Measurements from ENCODE around the gene NPLOC4.

NPLOC4 gene

GRCh38 chr17:81546906-81547613, 89.9 kb downstream of the NPLOC4 start:
- Histone ChIP-seq H3K4me1 (ENCODE audit: control insufficient read depth, insufficient read depth, low read length) (no peaks in the 10 kb centered on the region), H3K27me3 (ENCODE audit: control insufficient read depth, insufficient read depth, low read length) (no peaks in the 10 kb centered on the region), H3K36me3 (ENCODE audit: control insufficient read depth, insufficient read depth, low read length) (peaks cover 66% of the 10 kb centered on the region), H3K9me3 (ENCODE audit: control insufficient read depth, insufficient read depth, low read length) (no peaks in the 10 kb centered on the region), H3K9ac (ENCODE audit: low read depth, low read length) (no peak overlapping the region), H3K4me3 (ENCODE audit: low read depth, low read length) (no peak overlapping the region)

DNA sequence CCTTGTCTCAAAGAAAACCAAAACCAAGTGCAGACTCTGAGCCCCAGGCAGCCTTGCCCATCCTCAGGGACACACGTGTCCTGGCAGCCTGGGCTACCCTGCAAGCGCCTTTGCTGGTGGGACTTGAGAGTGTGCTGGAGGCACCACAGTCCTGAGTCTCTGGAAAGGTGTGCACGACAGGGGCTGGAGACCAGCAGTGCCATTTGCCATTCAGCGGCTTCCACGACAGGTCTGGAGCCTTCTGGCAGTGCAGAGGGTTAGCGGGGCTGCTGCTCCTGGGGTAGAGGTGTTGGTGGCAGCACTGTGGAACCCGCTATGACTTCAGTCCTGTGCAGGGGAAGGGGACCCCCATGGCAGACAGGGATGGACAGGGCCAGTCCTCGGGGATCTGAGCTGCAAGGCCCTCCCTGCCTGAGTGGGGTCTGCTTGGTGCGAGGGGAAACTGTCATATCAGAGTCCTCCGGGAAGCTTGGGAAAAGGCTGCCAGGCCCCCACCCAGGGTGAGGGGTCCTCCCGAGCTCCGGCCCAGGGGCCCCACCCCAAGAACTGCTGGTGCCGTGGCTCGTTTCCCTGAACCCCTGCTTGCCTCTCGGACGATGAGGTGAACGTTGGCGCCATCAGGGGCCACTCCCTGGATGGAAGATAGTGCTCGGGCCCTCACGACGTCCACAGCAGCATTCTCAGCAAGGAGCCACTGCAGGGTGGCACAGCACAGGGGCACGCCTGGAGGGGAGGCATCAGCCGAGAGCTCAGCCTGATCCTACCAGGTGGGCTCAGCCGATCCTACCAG, 91.6 kb downstream of the NPLOC4 start:
- peaks cover 62% of the 10 kb centered on the region for H3K36me3 ChIP-seq (ENCODE audit: control insufficient read depth, insufficient read depth, low read length)
- H3K27me3 ChIP-seq (ENCODE audit: control insufficient read depth, insufficient read depth, low read length) = no peaks in the 10 kb centered on the region
- no peak overlapping the region for H3K4me3 ChIP-seq (ENCODE audit: low read depth, low read length)
- no peaks in the 10 kb centered on the region for H3K9me3 ChIP-seq (ENCODE audit: control insufficient read depth, insufficient read depth, low read length)
- no peak overlapping the region for H3K9ac ChIP-seq (ENCODE audit: low read depth, low read length)
- H3K4me1 ChIP-seq (ENCODE audit: control insufficient read depth, insufficient read depth, low read length) = no peaks in the 10 kb centered on the region

- H3K4me3 ChIP-seq (ENCODE audit: low read depth, low read length) = no peak overlapping the region
- no peaks in the 10 kb centered on the region for H3K27me3 ChIP-seq (ENCODE audit: control insufficient read depth, insufficient read depth, low read length)
- peaks cover 60% of the 10 kb centered on the region for H3K36me3 ChIP-seq (ENCODE audit: control insufficient read depth, insufficient read depth, low read length)
- no peak overlapping the region for H3K9ac ChIP-seq (ENCODE audit: low read depth, low read length)
- H3K9me3 ChIP-seq (ENCODE audit: control insufficient read depth, insufficient read depth, low read length) = no peaks in the 10 kb centered on the region
- no peaks in the 10 kb centered on the region for H3K4me1 ChIP-seq (ENCODE audit: control insufficient read depth, insufficient read depth, low read length)
Measured at GRCh38 chr17:81544281-81544974, 92.5 kb downstream of the NPLOC4 start.

GRCh38 chr17:81543756-81544155, 93.2 kb downstream of the NPLOC4 start:
- Histone ChIP-seq H3K9me3 (ENCODE audit: control insufficient read depth, insufficient read depth, low read length) (no peaks in the 10 kb centered on the region), H3K4me3 (ENCODE audit: low read depth, low read length) (no peak overlapping the region), H3K27me3 (ENCODE audit: control insufficient read depth, insufficient read depth, low read length) (no peaks in the 10 kb centered on the region), H3K4me1 (ENCODE audit: control insufficient read depth, insufficient read depth, low read length) (no peaks in the 10 kb centered on the region), H3K36me3 (ENCODE audit: control insufficient read depth, insufficient read depth, low read length) (peaks cover 54% of the 10 kb centered on the region), H3K9ac (ENCODE audit: low read depth, low read length) (no peak overlapping the region)

- H3K4me3 ChIP-seq (ENCODE audit: low read depth, low read length) = no peak overlapping the region
- no peak overlapping the region for H3K9ac ChIP-seq (ENCODE audit: low read depth, low read length)
- peaks cover 54% of the 10 kb centered on the region for H3K36me3 ChIP-seq (ENCODE audit: control insufficient read depth, insufficient read depth, low read length)
- no peaks in the 10 kb centered on the region for H3K9me3 ChIP-seq (ENCODE audit: control insufficient read depth, insufficient read depth, low read length)
- no peaks in the 10 kb centered on the region for H3K27me3 ChIP-seq (ENCODE audit: control insufficient read depth, insufficient read depth, low read length)
- H3K4me1 ChIP-seq (ENCODE audit: control insufficient read depth, insufficient read depth, low read length) = no peaks in the 10 kb centered on the region
Measured at GRCh38 chr17:81543339-81543675, 93.6 kb downstream of the NPLOC4 start.

DNA sequence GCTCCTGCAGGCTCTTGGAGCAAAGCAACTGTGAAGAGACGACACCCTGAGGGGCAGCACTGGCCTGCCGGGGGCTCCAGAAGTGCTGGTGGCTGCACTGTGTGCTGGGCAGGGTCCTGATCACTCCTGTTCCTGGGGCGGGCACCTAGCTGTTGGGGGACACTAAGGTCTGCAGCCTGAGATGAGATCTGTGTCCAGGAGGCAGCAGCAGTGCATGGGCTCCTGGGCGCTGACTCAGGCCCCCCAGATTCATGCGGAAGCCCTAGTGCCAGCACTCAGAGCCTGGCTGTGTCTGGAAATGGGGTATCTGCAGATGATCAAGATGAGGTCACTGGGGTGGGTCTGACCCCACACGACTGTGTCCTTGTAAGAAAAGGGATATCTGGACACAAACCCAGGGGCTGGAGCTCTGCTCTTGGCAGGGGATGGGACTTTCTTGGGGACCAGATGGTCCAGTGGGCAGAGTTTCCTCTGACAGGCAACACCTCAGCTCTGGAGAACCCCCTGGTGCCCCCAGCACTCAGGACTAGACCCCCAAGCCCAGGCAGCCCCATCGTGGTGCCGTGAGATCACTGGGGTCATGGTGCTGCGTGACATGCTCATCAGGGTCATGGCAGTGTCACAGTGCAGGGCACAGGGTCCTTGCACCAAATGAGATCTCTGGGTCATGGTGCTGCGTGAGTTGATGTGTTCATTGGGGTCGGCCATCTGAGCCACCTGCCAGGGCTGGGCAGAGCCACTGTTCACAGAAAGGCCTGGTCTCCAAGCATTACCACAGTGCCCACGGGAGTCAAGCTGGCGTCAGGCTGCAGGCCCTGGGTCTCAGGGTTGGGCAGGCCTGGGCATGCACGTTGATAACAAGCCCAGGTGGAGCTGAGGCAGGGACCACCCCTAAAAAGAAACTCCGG, 94.2 kb downstream of the NPLOC4 start:
- no peak overlapping the region for H3K9ac ChIP-seq (ENCODE audit: low read depth, low read length)
- H3K4me3 ChIP-seq (ENCODE audit: low read depth, low read length) = no peak overlapping the region
- H3K27me3 ChIP-seq (ENCODE audit: control insufficient read depth, insufficient read depth, low read length) = no peaks in the 10 kb centered on the region
- no peaks in the 10 kb centered on the region for H3K9me3 ChIP-seq (ENCODE audit: control insufficient read depth, insufficient read depth, low read length)
- H3K36me3 ChIP-seq (ENCODE audit: control insufficient read depth, insufficient read depth, low read length) = peaks cover 50% of the 10 kb centered on the region
- H3K4me1 ChIP-seq (ENCODE audit: control insufficient read depth, insufficient read depth, low read length) = no peaks in the 10 kb centered on the region

GRCh38 chr17:81541123-81541522, 95.8 kb downstream of the NPLOC4 start:
- H3K9ac ChIP-seq (ENCODE audit: low read depth, low read length) = no peak overlapping the region
- H3K27me3 ChIP-seq (ENCODE audit: control insufficient read depth, insufficient read depth, low read length) = peaks cover 2% of the 10 kb centered on the region
- peaks cover 35% of the 10 kb centered on the region for H3K36me3 ChIP-seq (ENCODE audit: control insufficient read depth, insufficient read depth, low read length)
- no peak overlapping the region for H3K4me3 ChIP-seq (ENCODE audit: low read depth, low read length)
- H3K4me1 ChIP-seq (ENCODE audit: control insufficient read depth, insufficient read depth, low read length) = no peaks in the 10 kb centered on the region
- no peaks in the 10 kb centered on the region for H3K9me3 ChIP-seq (ENCODE audit: control insufficient read depth, insufficient read depth, low read length)

GRCh38 chr17:81540676-81541027, 96.3 kb downstream of the NPLOC4 start:
- no peak overlapping the region for H3K9ac ChIP-seq (ENCODE audit: low read depth, low read length)
- peaks cover 2% of the 10 kb centered on the region for H3K27me3 ChIP-seq (ENCODE audit: control insufficient read depth, insufficient read depth, low read length)
- H3K4me3 ChIP-seq (ENCODE audit: low read depth, low read length) = no peak overlapping the region
- peaks cover 31% of the 10 kb centered on the region for H3K36me3 ChIP-seq (ENCODE audit: control insufficient read depth, insufficient read depth, low read length)
- H3K9me3 ChIP-seq (ENCODE audit: control insufficient read depth, insufficient read depth, low read length) = no peaks in the 10 kb centered on the region
- no peaks in the 10 kb centered on the region for H3K4me1 ChIP-seq (ENCODE audit: control insufficient read depth, insufficient read depth, low read length)

- Histone ChIP-seq H3K36me3 (ENCODE audit: control insufficient read depth, insufficient read depth, low read length) (peaks cover 25% of the 10 kb centered on the region), H3K9ac (ENCODE audit: low read depth, low read length) (no peak overlapping the region), H3K9me3 (ENCODE audit: control insufficient read depth, insufficient read depth, low read length) (no peaks in the 10 kb centered on the region), H3K27me3 (ENCODE audit: control insufficient read depth, insufficient read depth, low read length) (peaks cover 2% of the 10 kb centered on the region), H3K4me3 (ENCODE audit: low read depth, low read length) (no peak overlapping the region), H3K4me1 (ENCODE audit: control insufficient read depth, insufficient read depth, low read length) (no peaks in the 10 kb centered on the region)
Measured at GRCh38 chr17:81539961-81540675, 96.8 kb downstream of the NPLOC4 start.

DNA sequence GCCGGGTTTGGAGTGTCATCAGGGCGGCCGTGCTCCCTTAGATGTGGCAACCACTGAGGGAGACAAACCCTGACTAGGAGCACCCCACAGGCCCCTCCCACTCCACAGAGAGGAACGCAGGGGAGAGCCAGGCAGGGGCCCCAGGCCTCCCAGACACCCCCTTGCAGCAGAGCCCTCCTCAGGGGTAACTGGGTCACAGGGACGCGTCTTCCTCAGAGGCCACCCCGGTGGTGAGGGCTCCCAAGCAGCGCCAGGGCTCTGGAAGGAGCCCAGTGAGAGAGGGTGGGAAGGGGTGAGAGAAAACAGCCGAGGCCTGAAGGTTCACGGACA, 97.4 kb downstream of the NPLOC4 start:
- H3K9ac ChIP-seq (ENCODE audit: low read depth, low read length) = no peak overlapping the region
- peaks cover 20% of the 10 kb centered on the region for H3K36me3 ChIP-seq (ENCODE audit: control insufficient read depth, insufficient read depth, low read length)
- H3K9me3 ChIP-seq (ENCODE audit: control insufficient read depth, insufficient read depth, low read length) = no peaks in the 10 kb centered on the region
- no peaks in the 10 kb centered on the region for H3K4me1 ChIP-seq (ENCODE audit: control insufficient read depth, insufficient read depth, low read length)
- peaks cover 4% of the 10 kb centered on the region for H3K27me3 ChIP-seq (ENCODE audit: control insufficient read depth, insufficient read depth, low read length)
- H3K4me3 ChIP-seq (ENCODE audit: low read depth, low read length) = no peak overlapping the region

Measured in iPS-15b (cell line).